GM21786 (cell line): Measurements from ENCODE around the gene PSMA1.
A peak's percentile ranks its signal among the peaks of the same experiment; 100 is the strongest.
"Not testable (repeated sequence)": the region's sequence is repeated elsewhere in the genome, so short reads cannot be mapped to it uniquely, and the experiment has no call there.

Experiments
- ATAC-seq: cut with Tn5 transposase; IDR thresholded peaks from one replicate; pipeline ENCODE4 v1.9.1; 2021; ENCODE audit not compliant: unreplicated experiment

The PSMA1 gene

DNA sequence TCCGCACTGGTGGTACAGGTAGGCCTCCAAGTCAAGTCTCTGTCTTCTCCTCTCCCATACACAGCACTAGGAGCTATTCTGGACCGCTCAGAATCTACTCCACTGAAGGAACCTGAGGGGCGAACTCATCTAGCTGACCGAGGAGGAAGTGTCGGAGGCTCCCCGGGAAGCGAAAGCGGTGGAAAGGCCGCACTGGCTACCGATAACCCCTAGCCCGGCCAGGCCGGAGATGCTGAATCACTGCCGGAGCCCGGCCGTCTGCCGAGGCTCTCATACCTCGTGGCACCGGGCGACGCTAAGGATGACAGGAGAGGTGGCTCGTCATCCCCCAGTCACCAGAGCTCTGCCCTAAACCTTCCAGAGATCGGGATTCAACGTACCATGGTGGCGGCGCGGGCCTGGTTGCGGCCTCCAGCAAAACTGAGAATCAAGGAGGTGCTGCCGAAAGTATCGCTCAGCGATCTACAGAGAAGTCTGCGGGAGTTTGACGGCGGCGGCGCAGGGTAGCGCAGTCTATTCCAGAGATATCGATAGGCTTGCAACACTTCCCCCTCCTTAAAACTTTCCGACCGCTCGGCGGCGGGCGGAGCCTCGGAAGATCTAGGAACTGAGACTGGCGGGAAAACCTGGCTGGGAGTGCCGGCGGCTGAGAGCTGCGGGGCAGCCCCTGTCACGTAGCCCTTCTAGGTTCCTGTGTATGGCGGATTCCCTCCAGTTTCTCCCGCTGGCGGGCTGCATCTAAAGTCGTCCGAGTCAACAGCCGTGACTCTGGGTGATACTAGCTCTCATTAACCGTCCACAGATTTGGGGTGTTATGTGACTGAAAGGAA is at the start of gene PSMA1:
PSMA1 (minus strand) TSS at position 470 of the 830 bp plus-strand sequence; CDS start at position 383, 87 bp downstream.
- ATAC-seq = peak; percentile 91

DNA sequence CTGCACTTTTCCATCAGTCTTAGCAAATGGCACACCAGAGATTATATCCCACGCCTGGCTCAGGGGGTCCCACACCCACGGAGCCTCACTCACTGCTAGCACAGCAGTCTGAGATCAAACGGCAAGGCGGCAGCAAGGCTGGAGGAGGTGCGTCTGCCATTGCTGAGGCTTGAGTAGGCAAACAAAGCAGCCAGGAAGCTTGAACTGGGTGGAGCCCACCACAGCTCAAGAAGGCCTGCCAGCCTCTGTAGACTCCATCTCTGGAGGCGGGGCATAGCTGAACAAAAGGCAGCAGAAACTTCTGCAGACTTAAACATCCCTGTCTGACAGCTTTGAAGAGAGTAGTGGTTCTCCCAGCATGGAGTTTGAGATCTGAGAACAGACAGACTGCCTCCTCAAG is 49.3 kb upstream of the PSMA1 start:
- ATAC-seq = not testable (repeated sequence)

DNA sequence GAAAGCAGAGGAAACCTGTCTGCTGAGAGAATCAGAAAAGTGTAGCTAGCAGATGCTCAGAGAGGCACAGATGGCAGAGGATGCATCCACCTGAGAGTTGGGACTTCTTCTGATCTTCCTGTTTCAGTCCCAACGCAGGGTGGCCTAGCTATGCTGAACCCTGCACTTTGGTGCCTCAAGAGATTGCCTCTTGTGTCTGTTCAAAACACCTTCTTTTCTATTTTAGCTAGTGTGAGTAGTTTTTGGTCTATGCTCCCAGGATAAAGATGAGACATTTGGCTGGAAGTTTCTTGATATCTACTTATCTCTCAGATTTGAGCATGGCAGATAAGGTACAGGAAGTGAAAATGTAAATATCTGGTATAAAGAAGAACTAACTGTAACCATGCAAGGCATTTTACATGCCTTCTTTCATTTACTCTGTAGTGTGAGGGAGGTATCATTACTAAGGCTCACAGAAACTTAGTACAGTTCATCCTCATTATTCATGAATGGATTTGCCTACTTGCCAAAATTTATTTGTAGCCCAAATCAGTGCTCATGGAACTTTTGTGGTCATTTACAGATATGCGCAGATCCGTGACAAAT is 47.0 kb upstream of the PSMA1 start:
- ATAC-seq = no peak

DNA sequence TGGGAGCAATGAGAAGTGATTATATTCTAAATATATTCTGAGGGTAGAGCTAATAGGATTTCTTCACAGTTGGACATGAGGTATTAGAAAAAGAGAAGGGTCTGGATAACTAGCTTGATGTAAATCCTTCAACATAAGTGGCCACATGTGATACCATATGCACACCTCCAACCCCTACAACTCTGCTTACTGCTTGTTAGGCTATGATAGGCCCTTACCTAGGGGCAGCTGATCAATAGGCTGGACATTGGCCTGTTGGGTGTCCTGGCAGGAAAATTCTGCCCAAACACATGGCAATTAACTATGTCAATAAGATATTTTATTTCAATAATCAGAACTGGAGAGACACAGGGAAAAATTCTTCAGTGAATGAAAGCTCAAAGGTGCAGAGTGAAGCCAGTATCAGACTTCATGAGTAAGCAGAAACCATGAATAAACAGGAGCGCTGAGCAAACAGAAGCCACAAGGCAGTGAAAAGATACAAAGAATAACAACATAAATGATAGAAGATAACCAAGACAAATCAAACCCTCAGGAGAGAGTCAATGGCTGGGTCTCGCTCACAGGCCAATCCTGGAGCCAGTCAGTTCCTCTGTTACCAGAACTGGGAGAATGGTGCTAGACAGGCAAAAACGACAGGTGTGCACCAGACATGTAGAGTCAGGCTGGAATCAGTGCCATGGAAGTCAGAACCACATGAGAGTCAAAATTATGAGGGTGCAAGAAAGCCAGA is 46.3 kb upstream of the PSMA1 start:
- no peak for ATAC-seq

DNA sequence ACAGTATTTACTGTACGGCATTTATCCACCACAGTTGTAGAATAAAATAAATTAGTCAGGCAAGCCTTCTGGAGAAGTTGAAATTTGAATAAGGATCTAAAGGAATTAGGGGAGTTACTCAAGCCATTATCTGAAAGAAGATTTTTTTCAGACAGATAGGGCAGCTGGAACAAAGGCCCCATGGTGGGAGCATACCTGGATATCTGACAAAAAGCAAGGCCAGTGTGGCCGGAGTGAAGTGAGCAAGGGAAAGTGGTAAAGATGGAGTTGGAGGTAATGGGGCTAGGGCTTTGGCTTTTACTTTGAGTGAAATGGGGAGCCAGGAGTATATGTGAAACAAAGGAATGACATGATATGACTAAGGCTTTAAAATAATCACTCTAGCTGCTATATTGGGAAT is 45.7 kb upstream of the PSMA1 start:
- ATAC-seq = no peak

DNA sequence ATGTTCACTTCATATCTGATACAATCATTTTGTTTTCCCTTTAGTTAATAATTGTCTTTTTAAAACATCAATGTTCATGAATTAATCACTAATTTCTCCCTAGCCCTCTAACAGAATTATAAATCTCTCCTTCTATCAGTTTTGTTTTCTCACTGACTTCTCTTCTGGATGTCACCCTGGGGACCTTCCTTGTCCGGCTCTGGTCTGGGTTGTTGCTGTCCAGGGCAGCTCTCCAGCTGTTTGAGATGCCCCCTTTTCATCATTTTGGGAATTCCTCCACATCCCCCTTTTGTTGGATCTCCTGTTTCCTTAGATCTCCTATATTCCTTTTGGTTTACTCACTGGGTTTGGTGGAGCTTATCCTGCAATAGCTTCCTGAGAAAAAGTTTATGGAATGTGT is 35.6 kb upstream of the PSMA1 start:
- ATAC-seq = no peak

DNA sequence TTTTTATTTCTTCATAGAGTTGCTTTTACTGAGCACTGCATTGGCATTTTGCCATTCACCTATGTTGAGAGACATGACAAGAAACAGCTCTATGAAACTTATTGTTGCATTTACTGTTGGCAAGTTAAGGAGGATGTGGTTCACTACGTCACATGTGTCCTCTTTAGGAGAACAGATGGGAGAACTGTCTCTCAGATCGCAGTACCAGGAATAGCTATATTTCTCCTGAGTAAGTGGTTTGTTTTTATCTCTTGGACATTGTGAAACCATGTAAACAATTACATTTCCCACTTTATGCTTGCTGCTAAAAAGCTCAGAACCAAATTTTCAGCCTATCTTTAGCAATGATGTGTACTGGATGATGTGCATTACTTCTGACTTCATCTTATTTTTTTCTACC is 34.8 kb upstream of the PSMA1 start:
- peak; percentile 79 for ATAC-seq

DNA sequence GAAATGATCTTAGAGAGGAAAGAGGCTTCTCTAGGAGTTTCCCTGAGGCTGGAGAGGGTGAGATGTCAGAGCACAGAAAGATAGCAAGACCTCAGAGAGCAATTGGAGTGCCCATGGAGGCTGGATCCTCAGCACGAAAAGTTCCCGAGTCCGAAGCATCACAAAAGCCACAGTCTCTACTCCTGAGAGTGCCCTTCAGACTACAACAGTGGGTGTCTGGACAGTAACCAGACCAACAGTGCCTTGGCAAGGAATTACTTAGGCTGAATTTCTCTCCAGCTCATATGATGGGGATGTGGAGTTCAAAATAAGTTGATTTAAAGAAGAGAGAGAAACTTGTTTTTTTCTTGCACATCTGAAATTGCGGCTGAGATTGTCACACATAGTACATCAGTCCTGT is 31.9 kb upstream of the PSMA1 start:
- ATAC-seq = no peak

DNA sequence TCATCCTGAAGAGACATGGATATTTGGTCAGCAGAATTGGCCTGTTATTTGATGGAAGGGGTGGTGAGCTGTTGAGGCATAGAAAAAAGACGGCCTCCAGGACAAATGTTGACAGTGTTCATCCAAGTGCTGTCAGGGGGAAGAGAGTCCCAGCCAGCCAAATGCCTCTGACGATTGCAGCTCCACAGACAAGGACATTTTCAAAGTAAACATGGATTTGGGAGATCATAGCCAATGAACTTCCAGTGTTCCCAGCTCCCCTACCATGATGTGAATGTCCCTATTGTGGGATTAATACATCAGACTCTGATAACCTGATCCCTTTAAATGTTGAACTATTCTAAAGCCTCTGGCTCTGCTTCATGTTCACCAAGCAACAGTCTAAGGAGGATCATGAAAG is 31.2 kb upstream of the PSMA1 start:
- ATAC-seq = no peak

DNA sequence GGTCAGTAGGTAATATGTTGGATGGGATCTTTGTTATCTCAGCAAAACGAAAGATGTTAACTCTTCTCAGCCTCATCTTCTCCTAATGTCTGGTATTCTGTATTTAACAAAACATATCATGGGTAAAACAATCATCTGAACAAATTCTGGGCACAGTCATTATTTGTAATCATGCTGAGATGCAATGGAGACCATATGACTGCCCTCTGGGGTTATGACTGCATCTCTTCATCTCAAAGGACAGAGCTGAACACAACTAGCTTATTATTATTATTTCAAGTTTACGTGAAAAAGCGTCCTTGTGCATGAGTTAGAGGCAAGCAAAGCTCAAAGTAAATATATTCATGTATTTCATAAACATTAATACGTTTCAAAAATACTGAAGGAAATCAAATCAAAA is 29.7 kb upstream of the PSMA1 start:
- no peak for ATAC-seq

DNA sequence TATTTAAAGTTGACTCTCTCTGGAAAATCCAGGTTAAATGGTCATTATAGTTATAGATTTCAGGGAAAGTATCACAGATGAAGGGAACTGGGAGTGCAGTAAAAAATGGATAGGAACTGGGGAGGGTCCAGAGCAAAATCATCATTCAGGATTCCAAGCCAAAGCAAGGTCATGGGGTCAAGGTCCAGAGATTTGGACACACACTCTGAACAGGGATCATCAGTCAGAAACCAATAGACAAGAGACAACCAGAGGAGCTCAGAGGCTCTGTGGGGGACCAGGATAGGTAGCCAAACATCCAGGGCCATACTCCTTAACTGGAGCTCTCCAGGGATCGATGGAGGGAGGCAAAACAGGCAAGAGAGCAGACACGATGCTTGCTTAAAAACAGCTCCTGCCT is 27.3 kb upstream of the PSMA1 start:
- no peak for ATAC-seq

DNA sequence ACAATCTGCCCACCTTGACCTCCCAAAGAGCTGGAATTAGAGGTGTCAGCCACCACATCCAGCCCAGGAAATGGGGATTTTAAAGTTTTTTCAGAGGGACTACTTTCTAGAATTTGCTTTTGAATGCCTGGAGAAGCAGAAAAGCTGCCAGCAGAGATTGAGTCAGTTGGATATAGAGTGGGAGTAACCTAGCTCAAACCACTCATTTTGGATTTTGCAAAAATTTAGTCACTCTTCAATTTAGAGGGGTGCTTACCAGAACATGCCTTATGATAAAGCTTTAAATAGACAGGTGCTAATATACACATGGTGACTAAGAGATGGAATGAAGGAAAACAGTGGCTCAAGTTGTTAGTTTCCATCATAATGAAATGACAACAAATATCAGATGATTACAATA is 26.5 kb upstream of the PSMA1 start:
- no peak for ATAC-seq

DNA sequence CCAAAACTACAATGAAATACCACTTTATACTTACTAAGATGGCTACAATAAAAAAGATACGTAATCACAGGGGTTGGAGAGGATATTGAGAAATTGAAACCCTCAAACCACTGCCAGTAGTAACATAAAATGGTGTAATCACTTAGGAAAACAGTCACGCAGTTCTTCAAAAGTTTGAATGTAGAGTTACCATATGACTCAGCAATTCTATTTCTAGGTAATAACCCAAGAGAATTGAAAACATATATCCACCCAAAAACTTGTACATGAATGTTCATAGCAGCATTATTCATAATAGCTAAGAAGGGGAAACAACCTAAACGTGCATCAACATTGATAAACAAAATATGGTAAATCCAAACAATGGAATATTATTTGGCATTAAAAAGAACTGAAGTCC is 24.4 kb upstream of the PSMA1 start:
- peak; percentile 87 for ATAC-seq

DNA sequence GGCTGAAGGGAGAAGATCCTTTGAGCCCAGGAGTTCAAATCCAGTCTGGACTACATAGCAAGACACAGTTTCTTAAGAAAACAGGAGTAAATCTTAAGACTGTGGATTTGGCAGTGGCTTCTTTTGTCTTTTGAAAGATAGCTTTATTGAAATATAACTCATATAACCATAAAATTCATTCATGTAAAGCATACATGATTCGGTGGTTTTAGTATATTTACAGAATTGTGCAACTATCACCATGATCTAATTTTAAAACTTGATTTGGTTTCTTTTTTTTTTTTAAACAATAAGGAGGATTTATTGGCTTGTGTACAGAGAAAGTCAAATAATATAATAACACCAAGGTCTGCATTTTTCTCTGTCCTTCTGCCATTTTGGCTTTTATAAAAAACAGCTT is 23.1 kb upstream of the PSMA1 start:
- ATAC-seq = no peak

DNA sequence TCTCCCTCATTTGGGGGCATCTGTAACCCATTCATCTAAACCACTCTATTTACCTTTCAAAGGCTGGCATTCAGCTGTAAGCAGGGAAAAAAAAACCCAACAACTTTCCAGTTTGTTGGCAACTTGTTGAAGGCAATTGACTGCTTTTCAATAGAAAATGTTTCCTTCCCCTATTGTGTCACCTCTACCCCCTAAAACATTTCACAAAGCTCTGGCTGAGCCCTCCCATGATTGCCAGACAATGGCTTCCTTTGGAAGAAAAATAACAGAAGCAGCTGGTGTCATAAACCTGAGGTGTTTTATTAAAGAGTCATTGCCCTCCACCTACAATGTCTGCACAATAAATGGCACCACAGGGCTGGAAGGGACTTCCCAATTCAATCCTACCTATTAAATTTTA is 22.1 kb upstream of the PSMA1 start:
- no peak for ATAC-seq

DNA sequence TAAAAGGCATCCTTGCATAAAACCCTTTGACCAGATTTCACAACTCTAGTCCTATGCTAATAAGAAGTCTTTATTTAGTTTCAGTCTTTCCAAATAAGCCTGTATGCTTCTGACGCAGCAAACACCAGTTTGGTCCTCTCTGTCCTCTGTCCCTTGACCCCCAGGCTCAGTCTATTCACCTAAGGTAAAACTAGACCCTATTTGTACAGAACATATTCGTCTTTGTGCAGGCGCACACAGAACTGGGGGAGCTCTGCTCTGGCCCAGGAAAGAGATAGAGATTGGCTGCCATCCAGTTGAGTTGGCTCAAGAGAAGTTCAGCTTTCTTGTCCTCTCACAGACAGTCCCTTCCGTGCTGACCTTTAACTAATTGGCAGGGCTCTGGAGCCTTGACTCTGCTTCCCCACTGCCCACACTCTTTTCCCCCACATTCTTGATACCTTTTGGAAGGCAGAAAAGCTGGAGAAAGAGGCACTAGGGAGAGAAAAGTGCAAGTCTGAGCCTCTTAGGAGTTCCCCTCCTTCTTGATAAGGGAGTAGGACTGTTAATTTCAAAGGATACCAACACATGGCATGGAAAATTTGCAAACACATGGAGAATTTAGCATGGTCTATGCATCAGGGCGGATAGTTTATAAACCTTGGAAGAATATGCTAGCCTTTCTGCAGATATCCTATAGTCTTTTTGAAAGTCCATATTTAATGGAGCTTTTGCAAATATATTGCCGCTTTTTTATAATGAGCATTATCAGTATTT is 21.2 kb upstream of the PSMA1 start:
- ATAC-seq = no peak

DNA sequence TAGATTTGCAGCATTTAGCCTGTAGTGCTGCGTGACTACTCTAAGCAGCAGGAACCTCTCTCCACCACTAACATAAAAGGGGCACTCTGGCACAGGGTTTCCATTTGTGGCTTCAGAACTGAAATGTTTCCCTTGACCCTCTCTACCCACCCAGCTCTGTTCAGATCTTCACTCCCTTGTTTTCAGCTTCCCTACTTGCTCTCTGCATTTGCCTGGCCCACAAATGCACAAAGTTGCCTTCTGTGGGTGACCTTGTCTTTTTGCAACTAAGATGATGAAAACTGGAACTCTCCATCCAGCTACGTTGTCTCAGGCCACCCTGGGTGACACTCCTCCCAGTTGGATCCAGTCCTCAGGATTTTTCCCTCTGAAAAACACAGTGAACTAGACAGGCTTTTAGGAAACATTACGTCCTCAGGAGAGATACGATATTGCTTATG is 19.8 kb upstream of the PSMA1 start:
- no peak for ATAC-seq

DNA sequence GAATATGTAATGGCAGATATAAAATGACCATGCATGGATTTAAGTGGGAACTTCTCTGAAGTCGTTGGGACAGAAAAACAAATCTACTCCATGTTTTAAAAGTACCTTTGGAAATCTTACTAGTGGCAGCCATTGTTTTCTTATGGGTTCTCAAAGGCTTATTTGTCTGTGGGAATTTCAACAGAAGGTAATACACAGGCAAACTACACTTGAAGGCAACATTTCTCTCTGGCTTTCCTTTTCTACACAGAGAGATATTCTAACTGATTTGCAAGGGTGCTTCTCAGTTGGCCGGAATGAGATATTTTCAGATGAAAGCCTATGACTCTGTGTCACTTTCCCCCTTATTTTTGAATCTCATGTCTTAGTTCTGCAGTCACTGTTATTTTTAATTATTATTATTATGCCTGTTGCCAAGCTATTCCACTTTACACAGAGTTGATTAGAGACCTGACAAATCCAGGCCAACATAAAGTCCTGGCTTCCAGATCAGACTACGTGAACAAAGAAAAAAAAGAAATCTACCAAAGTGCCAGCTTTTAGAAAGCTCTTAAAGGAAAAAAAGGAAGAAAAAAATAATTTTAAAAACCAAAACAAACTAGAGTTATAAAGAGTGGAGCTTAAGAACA is 18.9 kb upstream of the PSMA1 start:
- ATAC-seq = no peak

DNA sequence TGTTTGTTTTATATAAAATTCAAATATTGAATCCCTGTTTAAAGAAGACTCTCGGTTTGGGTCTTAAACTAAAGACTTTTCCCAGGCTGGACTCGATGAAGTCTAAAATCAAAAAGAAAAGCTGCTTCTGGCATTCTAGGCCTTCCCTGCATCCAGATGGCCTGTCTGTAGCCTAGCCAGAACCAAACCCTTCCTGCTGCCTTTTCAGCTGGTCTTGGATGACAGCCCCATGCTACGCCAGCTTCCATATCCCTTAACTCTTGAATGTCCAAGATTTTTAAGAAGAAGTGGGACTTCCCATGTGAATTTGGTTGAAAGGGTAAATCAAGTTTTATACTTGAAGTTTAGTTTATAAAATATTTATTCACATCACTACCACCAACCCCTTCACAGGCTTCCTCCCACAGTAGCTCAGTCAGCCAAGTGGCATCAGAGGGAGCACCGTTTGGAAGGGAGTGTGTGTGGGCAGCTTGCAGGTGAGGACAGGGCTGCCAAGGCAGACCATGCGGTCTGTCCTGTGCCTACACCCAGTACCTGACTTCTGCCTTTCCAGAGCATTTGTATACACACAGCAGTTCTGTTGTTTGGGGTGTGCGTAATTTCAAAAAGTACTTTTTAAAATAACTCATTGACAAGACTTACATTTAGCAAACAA is 18.2 kb upstream of the PSMA1 start:
- no peak for ATAC-seq

DNA sequence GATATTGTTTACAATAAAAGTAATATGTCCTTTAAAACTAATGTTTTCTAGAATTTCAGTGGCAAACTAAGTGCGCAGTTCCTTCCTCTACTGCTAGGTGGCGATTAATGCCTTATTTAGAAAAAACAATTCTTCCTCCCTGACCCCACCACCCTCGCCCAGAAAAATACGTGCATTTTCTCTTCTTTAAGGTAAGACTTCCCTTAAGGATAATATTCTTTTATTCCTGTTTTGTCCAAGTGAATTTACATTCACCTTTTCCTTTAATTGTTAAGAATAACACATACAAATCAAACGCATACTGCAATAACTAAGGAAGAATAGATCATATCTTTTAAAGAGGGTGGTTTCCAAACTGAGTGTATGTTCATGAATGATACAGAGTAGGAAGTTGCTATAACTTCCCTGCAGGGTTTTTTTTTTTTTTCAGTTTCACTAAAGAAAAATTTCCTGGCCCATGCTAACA is 17.0 kb upstream of the PSMA1 start:
- peak; percentile 66 for ATAC-seq
